Pancreas (tissue), 10 donors: ENCODE data around the gene SPOCK3. TPM values are rescaled to one million over a fixed set of nuclear protein-coding genes. Genes with fewer than 3 reads are reported as not detected.

Experiments used
- ATAC-seq, 4 donors: fragments of 200-7000 bp; cut with Tn5 transposase; one replicate each; pipeline versions ENCODE4 v1.8.0 to v1.9.1; 2020; ENCODE audit warnings: mild to moderate bottlenecking in 4 of 4, moderate library complexity in 4 of 4
- DNase-seq, 6 donors: peaks; one replicate each; pipeline ENCODE4 v3.0.0-alpha.2; 2020
- FAIRE-seq: peaks from 2 replicates; lab custom pipeline; 2012; peaks lifted over from hg19 to GRCh38; lab: Jason Lieb, UNC
- H3K27ac ChIP-seq, 4 donors: fragments of 200-600 bp; sonication (generic); 1 replicate in 3 of 4; 2 replicates in 1 of 4; pipeline versions ENCODE4 v1.5.0 to v1.8.0; 2020
- H3K27me3 ChIP-seq, 4 donors: fragments of 200-600 bp; one replicate each; pipeline ENCODE4 v1.8.0; 2021
- H3K36me3 ChIP-seq, 3 donors: fragments of 200-600 bp; sonication (generic) in 1 of 3; one replicate each; pipeline versions ENCODE4 v1.5.0 to v1.8.0; 2020 to 2021
- H3K4me1 ChIP-seq, 3 donors: fragments of 200-600 bp; one replicate each; pipeline ENCODE4 v1.8.0; 2021
- H3K4me3 ChIP-seq, 4 donors: fragments of 200-600 bp; sonication (generic) in 2 of 4; one replicate each; pipeline versions ENCODE4 v1.5.0 to v1.8.0; 2020 to 2021
- H3K9me3 ChIP-seq, 4 donors: fragments of 200-600 bp; one replicate each; pipeline ENCODE4 v1.8.0; 2021
- WGBS, 2 donors: extraction: QIAGEN DNeasy Blood & Tissue Kit; methylation state at CpG; one replicate each; pipeline ENCODE4 v1.1.7; 2013; 5-methylcytosine and 5-hydroxymethylcytosine counted together
- intact Hi-C, 3 donors: fragments of 100-400 bp; cut with DNase I; formaldehyde crosslinking; loops; one replicate each; pipeline versions ENCODE4 v1.11.1 to v1.14.2; 2022
- polyA plus RNA-seq, 2 donors: library from polyadenylated mRNA; stranded (reverse); fragments of 200-250 nt; gene quantifications; one replicate each; pipeline ENCODE4 v1.2.3, GENCODE V29; 2013
- total RNA-seq, 6 donors: library from RNA; stranded (reverse); fragmentation: NEBNext Ultra II Directional in 4 of 6; extraction: Animal tissue kit (Norgen Biotek cat#: 25700) in 4 of 6; gene quantifications; one replicate each; pipeline versions ENCODE4 v1.2.1 to v1.2.4, GENCODE V29; 2021 to 2023
- TF ChIP-seq, protein P1 (sequence below), 4 donors: fragments of 200-600 bp; sonication (generic) in 3 of 4; IDR thresholded peaks; one replicate each; pipeline versions ENCODE4 v1.5.0 to v1.8.0; 2021; ENCODE audit warnings: antibody characterized with exemption in 4 of 4
- donor health status: healthy with polysubstance abuse.
- donor health status: DM: no; HTN: no; CAD: no; lungs with moderate emphysema.
- donor health status: DM: no; HTN: no; CAD: no.
- donor health status: control.
- donor health status: control.
- donor health status: Bipolar disorder and iron deficiency.
- donor health status: DM: yes; HTN: yes; CAD: no.
- donor health status: DM: no; HTN: no; CAD: no.
- donor health status: DM: no; HTN: no; CAD: no.
- donor health status: DM: yes; HTN: yes; CAD: no.

The SPOCK3 gene
- total and polyA plus RNA-seq, 8 donors, result 0.16 to 3.1 (median 0.61) TPM

DNA sequence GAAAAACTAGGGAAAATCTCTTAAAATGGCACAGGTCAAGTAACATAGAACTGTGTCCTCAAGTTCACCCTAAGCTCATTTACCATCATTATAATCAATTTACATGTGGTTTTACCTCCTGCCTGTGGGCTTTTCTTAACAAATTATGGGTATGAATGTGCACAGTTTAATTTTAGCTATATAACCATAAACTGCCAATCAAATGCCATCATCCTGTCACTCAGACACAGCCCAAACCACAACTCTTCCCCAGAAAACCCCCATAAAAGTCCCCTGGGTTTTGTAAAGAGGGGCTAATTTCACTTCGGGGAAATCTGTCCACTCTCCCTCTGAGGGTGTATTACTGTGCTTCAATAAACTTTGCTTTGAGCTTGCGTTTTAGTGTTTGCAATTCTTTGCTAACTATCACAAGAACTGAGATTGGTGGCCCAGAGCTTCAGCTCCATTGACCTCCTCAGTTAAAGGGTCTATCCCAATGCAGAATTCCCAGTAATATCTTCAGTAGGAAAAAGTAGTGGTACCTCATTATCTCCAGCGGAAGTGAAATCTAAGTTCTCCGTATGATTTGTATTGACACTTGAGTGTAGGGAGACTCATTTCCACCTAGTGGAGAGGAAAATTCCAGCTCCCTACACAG lies 394.6 kb downstream of the SPOCK3 start:
- DNase-seq (no peak), FAIRE-seq (no peak), ATAC-seq (no peak)
- 82 to 86% methylated on average over 4 of the region's 4 CpGs for WGBS, 2 donors
- TF ChIP-seq, protein P1, sequence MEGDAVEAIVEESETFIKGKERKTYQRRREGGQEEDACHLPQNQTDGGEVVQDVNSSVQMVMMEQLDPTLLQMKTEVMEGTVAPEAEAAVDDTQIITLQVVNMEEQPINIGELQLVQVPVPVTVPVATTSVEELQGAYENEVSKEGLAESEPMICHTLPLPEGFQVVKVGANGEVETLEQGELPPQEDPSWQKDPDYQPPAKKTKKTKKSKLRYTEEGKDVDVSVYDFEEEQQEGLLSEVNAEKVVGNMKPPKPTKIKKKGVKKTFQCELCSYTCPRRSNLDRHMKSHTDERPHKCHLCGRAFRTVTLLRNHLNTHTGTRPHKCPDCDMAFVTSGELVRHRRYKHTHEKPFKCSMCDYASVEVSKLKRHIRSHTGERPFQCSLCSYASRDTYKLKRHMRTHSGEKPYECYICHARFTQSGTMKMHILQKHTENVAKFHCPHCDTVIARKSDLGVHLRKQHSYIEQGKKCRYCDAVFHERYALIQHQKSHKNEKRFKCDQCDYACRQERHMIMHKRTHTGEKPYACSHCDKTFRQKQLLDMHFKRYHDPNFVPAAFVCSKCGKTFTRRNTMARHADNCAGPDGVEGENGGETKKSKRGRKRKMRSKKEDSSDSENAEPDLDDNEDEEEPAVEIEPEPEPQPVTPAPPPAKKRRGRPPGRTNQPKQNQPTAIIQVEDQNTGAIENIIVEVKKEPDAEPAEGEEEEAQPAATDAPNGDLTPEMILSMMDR (IDR thresholded peaks at IDR 0.05), result no peak
- Histone ChIP-seq H3K27ac (no peak overlapping the region), H3K4me3 (no peak overlapping the region), H3K4me1 (no peaks in the 10 kb centered on the region), H3K9me3 (no peaks in the 10 kb centered on the region), H3K36me3 (no peaks in the 10 kb centered on the region), H3K27me3 (no peaks in the 10 kb centered on the region)
- intact Hi-C loops, result no loop called here

DNA sequence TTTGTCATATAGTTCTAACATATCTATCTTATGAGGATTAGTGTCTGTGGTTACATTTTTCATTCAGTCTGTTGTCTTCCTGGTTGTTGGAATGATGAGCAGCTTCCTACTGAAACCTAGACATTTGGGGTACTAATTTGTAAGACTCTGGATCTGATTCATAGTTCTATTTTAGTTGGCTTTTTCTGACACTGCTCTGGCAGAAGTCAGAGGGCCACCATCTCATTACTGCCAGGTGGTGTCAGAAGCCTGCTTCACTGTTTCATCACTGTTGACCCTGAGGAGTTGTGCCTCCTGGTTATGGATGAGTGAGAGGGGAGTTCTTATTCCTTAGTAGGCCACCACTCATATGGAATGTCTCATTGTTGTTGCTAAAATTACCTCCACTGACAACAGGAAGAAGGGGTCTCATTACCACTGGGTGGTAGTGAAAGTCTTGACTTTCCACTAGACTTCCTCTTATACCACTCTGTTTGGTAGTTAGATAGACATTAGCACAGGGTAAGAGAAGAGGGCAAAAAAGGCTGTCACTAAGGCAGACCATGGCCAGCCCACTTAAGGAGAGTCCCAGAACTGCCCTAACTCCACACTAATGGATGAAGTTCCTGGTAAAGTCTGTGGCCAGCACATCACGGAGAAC lies 395.2 kb downstream of the SPOCK3 start:
- Histone ChIP-seq H3K27ac (no peak overlapping the region), H3K9me3 (no peaks in the 10 kb centered on the region), H3K27me3 (no peaks in the 10 kb centered on the region), H3K36me3 (no peaks in the 10 kb centered on the region), H3K4me1 (no peaks in the 10 kb centered on the region), H3K4me3 (no peak overlapping the region)
- FAIRE-seq, result no peak
- no peak for ATAC-seq
- TF ChIP-seq, protein P1 (IDR thresholded peaks at IDR 0.05), result no peak
- intact Hi-C loops, result no loop called here
- 90 to 96% methylated on average over 1 of the region's 1 CpG for WGBS, 2 donors
- no peak for DNase-seq

DNA sequence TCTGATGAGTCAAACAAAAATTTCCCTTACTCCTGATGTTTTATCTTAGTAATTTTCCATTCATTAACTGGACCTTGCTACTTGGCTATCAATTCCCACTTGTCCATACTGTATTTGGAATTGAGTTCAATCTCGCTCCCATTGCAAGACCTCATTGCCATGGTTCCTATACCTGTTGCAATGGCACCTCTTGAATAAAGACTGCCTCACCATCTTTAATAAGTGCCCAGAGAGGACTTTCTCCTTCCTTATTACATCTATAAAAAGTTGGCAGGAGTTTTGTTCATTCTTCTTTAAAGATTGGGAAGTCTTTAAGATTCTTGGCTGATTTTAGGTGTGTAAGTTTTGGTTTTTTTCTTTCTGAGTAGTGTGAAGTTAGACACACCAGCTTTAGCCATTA lies 397.4 kb downstream of the SPOCK3 start:
- TF ChIP-seq, protein P1 (IDR thresholded peaks at IDR 0.05), result no peak
- Histone ChIP-seq H3K4me1 (no peaks in the 10 kb centered on the region), H3K27ac (no peak overlapping the region), H3K4me3 (no peak overlapping the region), H3K27me3 (no peaks in the 10 kb centered on the region), H3K36me3 (no peaks in the 10 kb centered on the region), H3K9me3 (no peaks in the 10 kb centered on the region)
- DNase-seq (no peak), ATAC-seq (no peak), FAIRE-seq (no peak)
- WGBS, 2 donors, result 84 to 91% methylated on average over 1 of the region's 1 CpG
- intact Hi-C loops, result no loop called here

DNA sequence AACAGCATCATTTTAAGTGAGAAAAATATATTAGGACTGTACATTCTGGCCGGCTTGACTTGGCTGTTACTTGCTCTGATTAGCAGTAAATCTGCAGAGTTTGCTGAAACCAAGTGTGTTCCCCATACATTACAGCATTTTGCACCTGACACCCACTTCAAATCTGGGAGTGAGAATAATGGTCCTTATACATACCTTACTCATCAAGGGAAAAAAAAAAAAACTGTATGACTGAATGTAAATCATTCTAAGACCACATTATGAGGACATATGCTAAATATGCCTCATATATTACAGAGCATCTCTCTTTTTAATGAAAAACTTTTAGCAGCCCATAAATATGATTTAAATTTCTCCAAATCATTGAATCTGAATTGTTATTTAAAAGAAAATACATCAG lies 406.7 kb downstream of the SPOCK3 start:
- FAIRE-seq (no peak), ATAC-seq (no peak), DNase-seq (no peak)
- Histone ChIP-seq H3K27me3 (no peaks in the 10 kb centered on the region), H3K9me3 (no peaks in the 10 kb centered on the region), H3K36me3 (no peaks in the 10 kb centered on the region), H3K4me1 (peaks cover 0 to 8% (median 7%) of the 10 kb centered on the region in 3 donors), H3K27ac (no peak overlapping the region), H3K4me3 (no peak overlapping the region)
- intact Hi-C loops, result no loop called here
- WGBS, 2 donors, result 11 to 22% methylated on average over 1 of the region's 1 CpG
- TF ChIP-seq, protein P1 (IDR thresholded peaks at IDR 0.05), result no peak

DNA sequence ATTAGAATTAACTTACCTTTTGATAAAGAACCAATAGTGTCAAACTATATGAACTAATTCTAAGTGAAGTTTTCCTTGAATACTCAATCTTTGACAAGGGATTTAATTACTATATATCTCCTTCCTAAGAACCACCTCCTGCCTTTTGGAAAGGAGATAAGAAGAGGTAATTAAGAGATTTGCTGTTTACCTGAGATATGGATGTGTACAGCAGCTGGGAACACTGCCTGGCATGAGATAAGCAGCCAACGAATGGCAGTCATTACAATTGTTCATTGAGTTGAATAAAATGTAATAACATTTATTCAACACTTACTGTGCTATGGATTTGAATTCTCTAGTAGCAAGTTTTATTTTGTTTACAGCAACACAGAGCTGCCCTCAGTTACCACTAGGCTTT lies 407.1 kb downstream of the SPOCK3 start:
- peak in 3 of 4 donors; percentile 53 to 72 (median 56) for ATAC-seq
- 6 to 8% methylated on average over 1 of the region's 1 CpG for WGBS, 2 donors
- no peaks in the 10 kb centered on the region for H3K27me3 ChIP-seq
- H3K4me3 ChIP-seq, result no peak overlapping the region
- H3K36me3 ChIP-seq, result no peaks in the 10 kb centered on the region
- H3K4me1 ChIP-seq, result peaks cover 0 to 8% (median 7%) of the 10 kb centered on the region in 3 donors
- H3K27ac ChIP-seq, result no peak overlapping the region
- TF ChIP-seq, protein P1 (IDR thresholded peaks at IDR 0.05), result no peak
- no peaks in the 10 kb centered on the region for H3K9me3 ChIP-seq
- FAIRE-seq, result no peak
- intact Hi-C loops, result no loop called here
- no peak for DNase-seq
